Keratinocyte (primary cell): ENCODE data around the gene URAD. TPM values are rescaled to one million over a fixed set of nuclear protein-coding genes. Genes with fewer than 3 reads are reported as not detected.

ENCODE experiments used
- DNase-seq: peaks from one replicate; pipeline ENCODE4 v3.0.0-alpha.2; 2011; ENCODE audit warnings: low read depth, missing footprints, low spot score
- FAIRE-seq: peaks from 2 replicates; lab custom pipeline; 2011; peaks lifted over from hg19 to GRCh38; lab: Jason Lieb, UNC
- H2AFZ ChIP-seq: 2 replicates; pipeline ENCODE4 v1.6.0; 2012; ENCODE audit warnings: low read length, control low read depth, inconsistent platforms; ENCODE audit not compliant: control insufficient read depth
- H3K27ac ChIP-seq: 2 replicates; pipeline ENCODE4 v1.5.1; 2011; ENCODE audit warnings: low read length; ENCODE audit not compliant: control insufficient read depth, insufficient read depth
- H3K27me3 ChIP-seq: 3 replicates; pipeline ENCODE4 v1.6.0; 2011; ENCODE audit warnings: low read length; ENCODE audit not compliant: control insufficient read depth, insufficient read depth; ENCODE audit errors: extremely low read depth
- H3K36me3 ChIP-seq, 2 experiments: 2 replicates in 1 of 2; 3 replicates in 1 of 2; pipeline ENCODE4 v1.5.1; 2011; ENCODE audit warnings: low read length in 2 of 2, mild to moderate bottlenecking in 1 of 2; ENCODE audit not compliant: control insufficient read depth in 2 of 2, insufficient read depth in 2 of 2; ENCODE audit errors: extremely low read depth in 1 of 2
- H3K4me1 ChIP-seq: 3 replicates; pipeline ENCODE4 v1.5.1; 2011; ENCODE audit warnings: low read length; ENCODE audit not compliant: control insufficient read depth, insufficient read depth; ENCODE audit errors: extremely low read depth
- H3K4me2 ChIP-seq: 3 replicates; pipeline ENCODE4 v1.6.0; 2011; ENCODE audit warnings: low read depth, low read length; ENCODE audit not compliant: control insufficient read depth, insufficient read depth; ENCODE audit errors: extremely low read depth
- H3K4me3 ChIP-seq, 3 experiments: fragments of 200-600 bp in 1 of 3; sonication (generic) in 1 of 3; 2 replicates in 2 of 3; 3 replicates in 1 of 3; pipeline ENCODE4 v1.5.1; 2011 to 2016; ENCODE audit warnings: low read length in 3 of 3, mild to moderate bottlenecking in 3 of 3, control low read depth in 2 of 3, inconsistent platforms in 1 of 3, low read depth in 1 of 3, mixed read lengths in 1 of 3, mixed run types in 1 of 3, moderate library complexity in 1 of 3; ENCODE audit not compliant: control insufficient read depth in 2 of 3, insufficient read depth in 2 of 3; ENCODE audit errors: extremely low read depth in 1 of 3
- H3K79me2 ChIP-seq: 2 replicates; pipeline ENCODE4 v1.6.0; 2012; ENCODE audit warnings: low read length; ENCODE audit not compliant: control insufficient read depth, insufficient read depth
- H3K9ac ChIP-seq: 3 replicates; pipeline ENCODE4 v1.6.0; 2011; ENCODE audit warnings: low read length; ENCODE audit not compliant: control insufficient read depth, insufficient read depth; ENCODE audit errors: extremely low read depth
- H3K9me1 ChIP-seq: 3 replicates; pipeline ENCODE4 v1.6.0; 2011; ENCODE audit warnings: low read length; ENCODE audit not compliant: control insufficient read depth, insufficient read depth; ENCODE audit errors: extremely low read depth
- H3K9me3 ChIP-seq: 2 replicates; pipeline ENCODE4 v1.5.1; 2012; ENCODE audit warnings: low read depth, low read length; ENCODE audit not compliant: control insufficient read depth
- H4K20me1 ChIP-seq: 3 replicates; pipeline ENCODE4 v1.6.0; 2011; ENCODE audit warnings: low read length; ENCODE audit not compliant: control insufficient read depth, insufficient read depth; ENCODE audit errors: extremely low read depth
- CTCF ChIP-seq, 3 experiments: IDR thresholded peaks in 1 of 3; conservative IDR thresholded peaks in 1 of 3; optimal IDR thresholded peaks in 1 of 3; 2 replicates in 2 of 3; 3 replicates in 1 of 3; pipeline versions ENCODE3 to v1.5.1; 2011; ENCODE audit warnings: low read length in 3 of 3, mild to moderate bottlenecking in 3 of 3, moderate library complexity in 2 of 3, control low read depth in 1 of 3, inconsistent platforms in 1 of 3; ENCODE audit not compliant: insufficient read depth in 2 of 3; ENCODE audit errors: extremely low read depth in 1 of 3
- EZH2 ChIP-seq: IDR thresholded peaks from one replicate; pipeline ENCODE4 v1.6.1; 2012; ENCODE audit warnings: inconsistent platforms, mild to moderate bottlenecking, low read length, moderate library complexity
- dilution Hi-C: fragments of 300-500 bp; cut with MboI; formaldehyde crosslinking; loops from one replicate; pipeline ENCODE4 v1.7.0; 2020; ENCODE audit warnings: low sequenced_read_pairs; ENCODE audit not compliant: extremely low pct_ligation_motif_present
- polyA plus RNA-seq, 5 experiments: library from polyadenylated mRNA; depleted of rRNA in 3 of 5; stranded (reverse) in 3 of 5; stranded (forward) in 1 of 5; unstranded in 1 of 5; fragments of >200 nt; gene quantifications; 1 replicate in 1 of 5; 2 replicates in 3 of 5; 3 replicates in 1 of 5; pipeline versions ENCODE4 v1.2.1 to v1.2.3, GENCODE V29; 2011 to 2012; ENCODE audit warnings: missing spikeins in 2 of 5, low read depth in 1 of 5, low replicate concordance in 1 of 5

The URAD gene
- polyA plus RNA-seq, 1 donor (not counting 4 experiments of a cell fraction or from before 2014, with no cell fraction given) = not detected

GRCh38 chr13:27981006-27981708 lies 7.3 kb downstream of the URAD start:
- Histone ChIP-seq H3K4me1 (no peaks in the 10 kb centered on the region), H3K79me2 (no peaks in the 10 kb centered on the region), H3K27me3 (peaks cover 77% of the 10 kb centered on the region), H3K4me3 (no peak overlapping the region), H3K27ac (no peak overlapping the region), H3K9me1 (no peaks in the 10 kb centered on the region), H4K20me1 (no peaks in the 10 kb centered on the region), H3K9ac (no peak overlapping the region), H2AFZ (no peak overlapping the region), H3K9me3 (no peaks in the 10 kb centered on the region), H3K36me3 (no peaks in the 10 kb centered on the region), H3K4me2 (no peak overlapping the region)
- TF ChIP-seq EZH2 (peak; percentile 82), CTCF (optimal IDR thresholded peaks at IDR 0.05 in 1 of 3, IDR thresholded peaks at IDR 0.05 in 1 of 3, conservative IDR thresholded peaks at IDR 0.05 in 1 of 3; ENCODE audit: extremely low read depth in 1 of 3, insufficient read depth in 2 of 3, low read length in 3 of 3) (no peak)
- FAIRE-seq (no peak), DNase-seq (no peak)
- dilution Hi-C loops = no loop called here

- FAIRE-seq = no peak
- TF ChIP-seq EZH2 (peak; percentile 74), CTCF (optimal IDR thresholded peaks at IDR 0.05 in 1 of 3, IDR thresholded peaks at IDR 0.05 in 1 of 3, conservative IDR thresholded peaks at IDR 0.05 in 1 of 3; ENCODE audit: extremely low read depth in 1 of 3, insufficient read depth in 2 of 3, low read length in 3 of 3) (no peak)
- peaks cover 82% of the 10 kb centered on the region for H3K27me3 ChIP-seq
Observed at GRCh38 chr13:27980280-27980998, 8.1 kb downstream of the URAD start.

More at GRCh38 chr13:27980280-27980998, 8.1 kb downstream of the URAD start:
- Histone ChIP-seq H4K20me1 (no peaks in the 10 kb centered on the region), H3K4me2 (no peak overlapping the region), H3K9me1 (no peaks in the 10 kb centered on the region), H3K9ac (no peak overlapping the region), H3K36me3 (no peaks in the 10 kb centered on the region), H3K27ac (no peak overlapping the region), H3K4me1 (peaks cover 2% of the 10 kb centered on the region), H2AFZ (no peak overlapping the region), H3K9me3 (no peaks in the 10 kb centered on the region), H3K79me2 (no peaks in the 10 kb centered on the region), H3K4me3 (no peak overlapping the region)
- dilution Hi-C loops = no loop called here
- DNase-seq = no peak
